H1 (cell line): ENCODE data around the gene ACAA1. TPM values are rescaled to one million over a fixed set of nuclear protein-coding genes. Genes with fewer than 3 reads are reported as not detected.

ENCODE experiments used
- CTCF ChIA-PET: fragments of 300-600 bp; sonication (Branson Sonifier 250); formaldehyde crosslinking; loops from one replicate; lab custom pipeline; 2021; ENCODE audit not compliant: partially characterized antibody; lab: Charles Lee
- POLR2A ChIA-PET: fragments of 300-600 bp; sonication (Branson Sonifier 250); formaldehyde crosslinking; loops from one replicate; lab custom pipeline; 2021; ENCODE audit warnings: inconsistent platforms; ENCODE audit not compliant: partially characterized antibody; lab: Charles Lee
- DNase-seq, 2 experiments: peaks; one replicate each; pipeline versions ENCODE4 v3.0.0 to v3.0.0-alpha.2; 2010 to 2022; ENCODE audit warnings: low spot score in 2 of 2, low read depth in 1 of 2, mixed read lengths in 1 of 2
- FAIRE-seq: peaks from 2 replicates; lab custom pipeline; 2011; peaks lifted over from hg19 to GRCh38; lab: Jason Lieb, UNC
- H2AFZ ChIP-seq: 2 replicates; pipeline ENCODE4 v1.8.1; 2012; ENCODE audit warnings: low read length, inconsistent platforms
- H2AK5ac ChIP-seq: 2 replicates; pipeline ENCODE4 v1.6.1; 2013; ENCODE audit warnings: low read depth, low read length
- H2BK120ac ChIP-seq: replicated peaks from 2 replicates; pipeline ENCODE3; 2013; ENCODE audit warnings: low read depth, low read length, inconsistent platforms
- H2BK12ac ChIP-seq: 2 replicates; pipeline ENCODE4 v1.6.1; 2013; ENCODE audit warnings: low read depth, low read length
- H2BK15ac ChIP-seq: 2 replicates; pipeline ENCODE4 v1.6.1; 2013; ENCODE audit warnings: low read length
- H2BK20ac ChIP-seq: 2 replicates; pipeline ENCODE4 v1.6.1; 2013; ENCODE audit warnings: low read length
- H2BK5ac ChIP-seq: 2 replicates; pipeline ENCODE4 v1.6.1; 2013; ENCODE audit warnings: low read depth, low read length
- H3K14ac ChIP-seq: 2 replicates; pipeline ENCODE4 v1.6.1; 2013; ENCODE audit warnings: inconsistent platforms; ENCODE audit not compliant: insufficient read length
- H3K18ac ChIP-seq: 2 replicates; pipeline ENCODE4 v1.6.1; 2013; ENCODE audit warnings: low read length; ENCODE audit errors: extremely low read depth
- H3K23ac ChIP-seq: 2 replicates; pipeline ENCODE4 v1.6.1; 2013; ENCODE audit warnings: inconsistent platforms; ENCODE audit not compliant: insufficient read length
- H3K23me2 ChIP-seq: 2 replicates; pipeline ENCODE4 v1.6.1; 2013; ENCODE audit warnings: low read depth, low read length
- H3K27ac ChIP-seq: 2 replicates; pipeline ENCODE4 v1.6.1; 2011; ENCODE audit warnings: low read depth, low read length, inconsistent platforms
- H3K27me3 ChIP-seq, 4 experiments: replicated peaks in 1 of 4; 1 replicate in 1 of 4; 2 replicates in 3 of 4; pipeline versions ENCODE4 v1.6.1 to v1.8.1; 2011 to 2013; ENCODE audit warnings: low read length in 3 of 4, mild to moderate bottlenecking in 3 of 4, inconsistent platforms in 2 of 4, mixed read lengths in 2 of 4, moderate library complexity in 1 of 4; ENCODE audit not compliant: control insufficient read depth in 3 of 4, insufficient read depth in 3 of 4; ENCODE audit errors: extremely low read depth in 1 of 4
- H3K36me3 ChIP-seq, 4 experiments: 2 replicates each; pipeline versions ENCODE4 v1.6.1 to v1.8.1; 2011 to 2013; ENCODE audit warnings: mild to moderate bottlenecking in 4 of 4, low read length in 3 of 4, moderate library complexity in 2 of 4, control low read depth in 1 of 4, inconsistent platforms in 1 of 4; ENCODE audit not compliant: insufficient read depth in 4 of 4, control insufficient read depth in 2 of 4
- H3K4ac ChIP-seq: replicated peaks from 2 replicates; pipeline ENCODE3; 2013; ENCODE audit warnings: low read length, low read depth, mixed read lengths, inconsistent platforms; ENCODE audit not compliant: insufficient read length
- H3K4me1 ChIP-seq, 4 experiments: replicated peaks in 1 of 4; 1 replicate in 1 of 4; 2 replicates in 3 of 4; pipeline versions ENCODE4 v1.6.1 to v1.8.1; 2011 to 2013; ENCODE audit warnings: low read length in 3 of 4, inconsistent platforms in 2 of 4, mixed read lengths in 1 of 4; ENCODE audit not compliant: insufficient read depth in 4 of 4, control insufficient read depth in 3 of 4
- H3K4me2 ChIP-seq, 2 experiments: 2 replicates each; pipeline versions ENCODE4 v1.6.1 to v1.8.1; 2011 to 2013; ENCODE audit warnings: low read depth in 2 of 2, low read length in 2 of 2, control low read depth in 1 of 2, inconsistent platforms in 1 of 2, mild to moderate bottlenecking in 1 of 2; ENCODE audit not compliant: insufficient read depth in 1 of 2
- H3K4me3 ChIP-seq, 4 experiments: fragments of 200-600, 300-600 bp in 1 of 4; sonication (generic), shearing (Covaris generic), sonication (Bioruptor Twin) in 1 of 4; 2 replicates each; pipeline versions ENCODE4 v1.5.1 to v1.8.1; 2011 to 2016; ENCODE audit warnings: low read length in 4 of 4, low read depth in 3 of 4, control low read depth in 2 of 4, inconsistent platforms in 2 of 4, mild to moderate bottlenecking in 2 of 4, mixed read lengths in 1 of 4, moderate library complexity in 1 of 4; ENCODE audit not compliant: insufficient read depth in 2 of 4; ENCODE audit errors: extremely low read depth in 1 of 4
- H3K56ac ChIP-seq: replicated peaks from 2 replicates; pipeline ENCODE3; 2013; ENCODE audit warnings: low read depth, mild to moderate bottlenecking, mixed read lengths, low read length, inconsistent platforms; ENCODE audit not compliant: insufficient read length
- H3K79me1 ChIP-seq: 2 replicates; pipeline ENCODE4 v1.6.1; 2013; ENCODE audit warnings: low read depth, low read length, control low read depth
- H3K79me2 ChIP-seq, 2 experiments: 2 replicates each; pipeline versions ENCODE4 v1.6.1 to v1.8.1; 2012 to 2013; ENCODE audit warnings: low read length in 2 of 2, mild to moderate bottlenecking in 2 of 2, inconsistent platforms in 1 of 2; ENCODE audit not compliant: insufficient read depth in 2 of 2, control insufficient read depth in 1 of 2
- H3K9ac ChIP-seq, 4 experiments: replicated peaks in 1 of 4; 1 replicate in 1 of 4; 2 replicates in 3 of 4; pipeline versions ENCODE4 v1.6.1 to v1.8.1; 2011 to 2013; ENCODE audit warnings: low read depth in 3 of 4, low read length in 3 of 4, control low read depth in 2 of 4, mild to moderate bottlenecking in 2 of 4, moderate library complexity in 2 of 4, inconsistent platforms in 1 of 4; ENCODE audit errors: extremely low read depth in 1 of 4
- H3K9me3 ChIP-seq, 2 experiments: 2 replicates each; pipeline versions ENCODE4 v1.6.1 to v1.8.1; 2012 to 2013; ENCODE audit warnings: mild to moderate bottlenecking in 2 of 2, moderate library complexity in 2 of 2, control low read depth in 1 of 2, inconsistent platforms in 1 of 2, low read depth in 1 of 2, low read length in 1 of 2, mixed read lengths in 1 of 2; ENCODE audit not compliant: insufficient read depth in 2 of 2
- H4K20me1 ChIP-seq, 2 experiments: replicated peaks in 1 of 2; 2 replicates each; pipeline versions ENCODE3 to v1.8.1; 2011 to 2013; ENCODE audit warnings: inconsistent platforms in 2 of 2, low read length in 2 of 2, mild to moderate bottlenecking in 1 of 2; ENCODE audit not compliant: insufficient read depth in 2 of 2, control insufficient read depth in 1 of 2
- H4K5ac ChIP-seq: 2 replicates; pipeline ENCODE4 v1.6.1; 2013; ENCODE audit warnings: low read length, low read depth, mixed read lengths, inconsistent platforms; ENCODE audit not compliant: insufficient read length
- H4K8ac ChIP-seq: 2 replicates; pipeline ENCODE4 v1.8.0; 2013; ENCODE audit warnings: mild to moderate bottlenecking, moderate library complexity, low read length, inconsistent platforms; ENCODE audit not compliant: insufficient read depth; ENCODE audit errors: extremely low read depth
- H4K91ac ChIP-seq: replicated peaks from 2 replicates; pipeline ENCODE3; 2013; ENCODE audit warnings: low read length, mixed read lengths, inconsistent platforms; ENCODE audit not compliant: insufficient read length
- ATF2 ChIP-seq: IDR thresholded peaks from 2 replicates; pipeline ENCODE4 v1.6.1; 2012; ENCODE audit warnings: low read length, inconsistent platforms
- NANOG ChIP-seq: IDR thresholded peaks from 2 replicates; pipeline ENCODE4 v1.6.1; 2011; ENCODE audit warnings: low read length, low read depth, mild to moderate bottlenecking, inconsistent platforms; ENCODE audit not compliant: insufficient read depth, poor library complexity, severe bottlenecking
- POLR2AphosphoS5 ChIP-seq: IDR thresholded peaks from 2 replicates; pipeline ENCODE4 v1.6.1; 2011; ENCODE audit warnings: low read depth, low read length
- SP2 ChIP-seq: IDR thresholded peaks from 2 replicates; pipeline ENCODE4 v1.6.1; 2012; ENCODE audit warnings: mild to moderate bottlenecking, low read length, inconsistent platforms
- SUZ12 ChIP-seq: fragments of 200-600 bp; sonication (generic); IDR thresholded peaks from 2 replicates; pipeline ENCODE4 v1.6.1; 2012; ENCODE audit warnings: mild to moderate bottlenecking, inconsistent platforms, low read length, moderate library complexity, mixed read lengths
- TAF7 ChIP-seq: optimal IDR thresholded peaks from 2 replicates; pipeline ENCODE3; 2011; ENCODE audit warnings: low read depth, mild to moderate bottlenecking, inconsistent platforms, low read length, moderate library complexity, borderline replicate concordance
- TBP ChIP-seq: IDR thresholded peaks from 2 replicates; pipeline ENCODE4 v1.6.1; 2011; ENCODE audit warnings: low read depth, low read length, improper control_type of control experiment
- TEAD4 ChIP-seq: IDR thresholded peaks from 2 replicates; pipeline ENCODE4 v1.6.1; 2012; ENCODE audit warnings: low read depth, low read length, inconsistent platforms, mixed read lengths
- WGBS, 2 experiments: shearing (Covaris generic) in 1 of 2; methylation state at CpG; one replicate each; pipeline versions ENCODE4 v1.1.6 to v1.1.7; 2013 to 2015; ENCODE audit warnings: low lambda C conversion rate in 2 of 2, mixed read lengths in 2 of 2, inconsistent platforms in 1 of 2, low coverage in 1 of 2, missing lambda C conversion rate in 1 of 2; ENCODE audit not compliant: insufficient replicate concordance in 2 of 2, insufficient coverage in 1 of 2, insufficient read length in 1 of 2; ENCODE audit errors: extremely low coverage in 1 of 2, missing lambda C conversion rate in 1 of 2; 5-methylcytosine and 5-hydroxymethylcytosine counted together
- polyA plus RNA-seq, 7 experiments: library from polyadenylated mRNA; depleted of rRNA in 3 of 7; stranded (reverse) in 5 of 7; unstranded in 2 of 7; fragments of >200 nt in 5 of 7; fragments of 200-250 nt in 2 of 7; gene quantifications; 1 replicate in 5 of 7; 2 replicates in 1 of 7; 4 replicates in 1 of 7; pipeline versions ENCODE4 v1.2.1 to v1.2.3, GENCODE V29; 2011 to 2013; ENCODE audit warnings: missing spikeins in 2 of 7, mixed read lengths in 2 of 7
- total RNA-seq: library from RNA; stranded (reverse); fragmentation: NEBNext Ultra II Directional; extraction: Animal tissue kit (Norgen Biotek cat#: 25700); gene quantifications from 2 replicates; pipeline ENCODE4 v1.2.1, GENCODE V29; 2021
- TF ChIP-seq, protein P1 (sequence below): IDR thresholded peaks from 2 replicates; pipeline ENCODE4 v1.6.1; 2012; ENCODE audit warnings: inconsistent platforms

ACAA1 gene
- total and polyA plus RNA-seq, 2 of the 8 experiments (the other 6 are each of a cell fraction or from before 2014, with no cell fraction given), result 23.1 to 34.8 TPM

GRCh38 chr3:38127611-38128302, 9.2 kb downstream of the ACAA1 start:
- Histone ChIP-seq H3K27me3 (no peaks in the 10 kb centered on the region), H3K27ac (no peak overlapping the region), H2BK20ac (no peak overlapping the region), H3K23me2 (no peaks in the 10 kb centered on the region), H3K56ac (no peak overlapping the region), H3K9me3 (no peaks in the 10 kb centered on the region), H4K8ac (no peak overlapping the region), H3K4me3 (no peak overlapping the region), H3K36me3 (peaks cover 31 to 58% (median 45%) of the 10 kb centered on the region in 4 experiments), H2BK5ac (no peak overlapping the region), H4K20me1 (peaks cover 10 to 22% of the 10 kb centered on the region in 2 experiments), H3K23ac (no peak overlapping the region), H3K18ac (no peak overlapping the region), H2AFZ (no peak overlapping the region), H2BK15ac (no peak overlapping the region), H3K79me1 (no peaks in the 10 kb centered on the region), H2AK5ac (no peak overlapping the region), H3K79me2 (no peaks in the 10 kb centered on the region), H2BK120ac (no peak overlapping the region), H3K9ac (no peak overlapping the region), H4K5ac (no peak overlapping the region), H4K91ac (no peak overlapping the region), H3K4me2 (no peak overlapping the region), H3K14ac (no peak overlapping the region), H3K4me1 (0 out of 7 replicates have a peak, but pooled peaks cover 0 to 3% (median under 1%) of the 10 kb centered on the region in 4 experiments), H2BK12ac (no peak overlapping the region), H3K4ac (no peak overlapping the region)
- DNase-seq, result no peak
- CTCF ChIA-PET, result interaction anchor here (0.5 to 9.6 kb wide), 5 partner anchors 9 to 170 kb away, joined by 3 to 105 read pairs (median 3); no protein-coding TSS in a partner anchor
- POLR2A ChIA-PET, result interaction anchor here (1.2 to 3.2 kb wide), 2 partner anchors 10 to 29 kb away, joined by 3 to 14 read pairs; no protein-coding TSS in a partner anchor
- WGBS, 2 experiments, result 93% methylated on average over 4 of the region's 4 CpGs; no CpG with 5 or more reads in 1 of the 2 experiments
- FAIRE-seq, result no peak
- TF ChIP-seq SP2, result no peak
- TF ChIP-seq NANOG, result no peak
- TF ChIP-seq, protein P1, sequence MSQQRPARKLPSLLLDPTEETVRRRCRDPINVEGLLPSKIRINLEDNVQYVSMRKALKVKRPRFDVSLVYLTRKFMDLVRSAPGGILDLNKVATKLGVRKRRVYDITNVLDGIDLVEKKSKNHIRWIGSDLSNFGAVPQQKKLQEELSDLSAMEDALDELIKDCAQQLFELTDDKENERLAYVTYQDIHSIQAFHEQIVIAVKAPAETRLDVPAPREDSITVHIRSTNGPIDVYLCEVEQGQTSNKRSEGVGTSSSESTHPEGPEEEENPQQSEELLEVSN, result no peak
- TF ChIP-seq ATF2, result no peak
- no peak for TF ChIP-seq TBP
- TF ChIP-seq TEAD4, result no peak
- TF ChIP-seq POLR2AphosphoS5, result no peak
- no peak for TF ChIP-seq SUZ12
- no peak for TF ChIP-seq TAF7
